ENCODE data around the gene RIMKLA.

DNA sequence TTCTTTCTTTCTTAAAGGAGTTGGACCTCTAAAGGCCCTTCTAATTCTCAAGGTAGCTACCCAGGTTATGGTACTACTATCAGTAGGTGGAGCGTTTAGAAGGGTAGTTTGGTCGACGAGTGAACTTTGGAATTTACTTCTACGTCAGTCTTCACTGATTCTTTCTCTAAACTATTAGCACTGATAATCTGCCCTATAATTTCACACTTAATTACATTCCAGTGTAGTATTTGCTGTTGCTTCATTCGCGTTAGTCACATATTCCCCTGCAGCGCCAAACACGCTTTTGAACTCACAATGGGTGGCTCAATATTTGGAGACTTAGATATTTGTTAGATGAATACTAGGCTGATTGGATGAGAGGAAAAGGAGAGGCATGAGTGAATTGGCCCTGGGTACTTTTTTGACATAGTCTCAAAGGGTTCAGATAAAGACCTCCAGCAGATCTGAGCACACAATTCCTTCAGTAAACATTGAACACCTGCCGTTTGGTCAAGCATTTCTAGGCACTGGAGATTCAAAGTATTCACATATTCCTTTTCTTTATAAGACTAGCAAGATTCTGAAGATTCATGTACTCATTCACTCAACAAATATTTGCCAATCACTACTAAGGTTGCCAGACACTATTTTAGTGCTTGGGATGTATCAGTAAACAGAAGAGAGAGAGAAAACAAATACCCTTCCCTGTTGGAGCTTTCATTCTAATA lies 44.6 kb upstream of the RIMKLA start:
- TF ChIP-seq, protein P1, sequence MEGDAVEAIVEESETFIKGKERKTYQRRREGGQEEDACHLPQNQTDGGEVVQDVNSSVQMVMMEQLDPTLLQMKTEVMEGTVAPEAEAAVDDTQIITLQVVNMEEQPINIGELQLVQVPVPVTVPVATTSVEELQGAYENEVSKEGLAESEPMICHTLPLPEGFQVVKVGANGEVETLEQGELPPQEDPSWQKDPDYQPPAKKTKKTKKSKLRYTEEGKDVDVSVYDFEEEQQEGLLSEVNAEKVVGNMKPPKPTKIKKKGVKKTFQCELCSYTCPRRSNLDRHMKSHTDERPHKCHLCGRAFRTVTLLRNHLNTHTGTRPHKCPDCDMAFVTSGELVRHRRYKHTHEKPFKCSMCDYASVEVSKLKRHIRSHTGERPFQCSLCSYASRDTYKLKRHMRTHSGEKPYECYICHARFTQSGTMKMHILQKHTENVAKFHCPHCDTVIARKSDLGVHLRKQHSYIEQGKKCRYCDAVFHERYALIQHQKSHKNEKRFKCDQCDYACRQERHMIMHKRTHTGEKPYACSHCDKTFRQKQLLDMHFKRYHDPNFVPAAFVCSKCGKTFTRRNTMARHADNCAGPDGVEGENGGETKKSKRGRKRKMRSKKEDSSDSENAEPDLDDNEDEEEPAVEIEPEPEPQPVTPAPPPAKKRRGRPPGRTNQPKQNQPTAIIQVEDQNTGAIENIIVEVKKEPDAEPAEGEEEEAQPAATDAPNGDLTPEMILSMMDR (IDR thresholded peaks at IDR 0.05): no peak
- TF ChIP-seq EP300 (IDR thresholded peaks at IDR 0.05): no peak

All from gastroesophageal sphincter (tissue), 3 donors.